Naive thymus-derived CD4-positive, alpha-beta T cell (primary cell): Measurements from ENCODE around the gene APOB. TPM values are rescaled to one million over a fixed set of nuclear protein-coding genes. Genes with fewer than 3 reads are reported as not detected.

Experiments
- ATAC-seq: fragments of 150-1000 bp; cut with Tn5 transposase; 2 replicates; pipeline ENCODE4 v1.10.0; 2021; ENCODE audit warnings: mild to moderate bottlenecking, moderate library complexity
- CTCF ChIA-PET: fragments of 350-600 bp; sonication (Branson Sonifier 250); formaldehyde crosslinking; loops from one replicate; lab custom pipeline; 2021; ENCODE audit warnings: antibody characterized with exemption; lab: Charles Lee
- POLR2A ChIA-PET: fragments of 350-600 bp; sonication (Branson Sonifier 250); formaldehyde crosslinking; loops from one replicate; lab custom pipeline; 2021; ENCODE audit warnings: antibody characterized with exemption, inconsistent platforms; lab: Charles Lee
- DNase-seq, 9 donors: peaks; one replicate each; pipeline versions ENCODE4 v3.0.0 to v3.0.0-alpha.2; 2020 to 2022; ENCODE audit warnings: mixed read lengths in 1 of 9
- H3K27ac ChIP-seq: one replicate; pipeline ENCODE4 v1.7.0; 2013; ENCODE audit warnings: mild to moderate bottlenecking, low read depth, low read length, moderate library complexity
- H3K27me3 ChIP-seq, 2 donors: one replicate each; pipeline ENCODE4 v1.7.0; 2013; ENCODE audit warnings: low read length in 2 of 2, mild to moderate bottlenecking in 2 of 2, moderate library complexity in 2 of 2; ENCODE audit not compliant: control insufficient read depth in 2 of 2, insufficient read depth in 2 of 2
- H3K36me3 ChIP-seq, 3 experiments: 1 replicate in 2 of 3; 2 replicates in 1 of 3; pipeline ENCODE4 v1.7.0; 2013; ENCODE audit warnings: low read length in 3 of 3, mild to moderate bottlenecking in 3 of 3, moderate library complexity in 1 of 3; ENCODE audit not compliant: insufficient read depth in 3 of 3, control insufficient read depth in 2 of 3
- H3K4me1 ChIP-seq, 2 donors: one replicate each; pipeline ENCODE4 v1.7.0; 2013; ENCODE audit warnings: low read length in 2 of 2, mild to moderate bottlenecking in 2 of 2, moderate library complexity in 1 of 2; ENCODE audit not compliant: control insufficient read depth in 2 of 2, insufficient read depth in 2 of 2
- H3K4me3 ChIP-seq: 2 replicates; pipeline ENCODE4 v1.7.0; 2013; ENCODE audit warnings: mild to moderate bottlenecking, low read length
- H3K9me3 ChIP-seq, 3 experiments: 1 replicate in 2 of 3; 2 replicates in 1 of 3; pipeline ENCODE4 v1.7.0; 2013; ENCODE audit warnings: low read length in 3 of 3; ENCODE audit not compliant: control insufficient read depth in 2 of 3
- H3K27ac Mint-ChIP-seq, 9 donors: one replicate each; pipeline ENCODE4 v1.8.0; 2020 to 2022; ENCODE audit warnings: mixed read lengths in 9 of 9, mild to moderate bottlenecking in 8 of 9, moderate library complexity in 5 of 9, inconsistent platforms in 2 of 9
- H3K27me3 Mint-ChIP-seq, 5 donors: one replicate each; pipeline ENCODE4 v1.8.0; 2021 to 2022; ENCODE audit warnings: mixed read lengths in 5 of 5, mild to moderate bottlenecking in 1 of 5
- H3K36me3 Mint-ChIP-seq, 5 donors: one replicate each; pipeline ENCODE4 v1.8.0; 2020 to 2022; ENCODE audit warnings: mixed read lengths in 5 of 5, mild to moderate bottlenecking in 3 of 5, inconsistent platforms in 1 of 5
- H3K4me1 Mint-ChIP-seq, 7 donors: one replicate each; pipeline ENCODE4 v1.8.0; 2020 to 2022; ENCODE audit warnings: mixed read lengths in 7 of 7, mild to moderate bottlenecking in 3 of 7, inconsistent platforms in 1 of 7
- H3K4me3 Mint-ChIP-seq, 10 donors: one replicate each; pipeline ENCODE4 v1.8.0; 2020 to 2022; ENCODE audit warnings: mild to moderate bottlenecking in 10 of 10, mixed read lengths in 10 of 10, moderate library complexity in 6 of 10, inconsistent platforms in 2 of 10
- H3K9me3 Mint-ChIP-seq, 11 donors: one replicate each; pipeline ENCODE4 v1.8.0; 2020 to 2022; ENCODE audit warnings: mixed read lengths in 11 of 11, mild to moderate bottlenecking in 4 of 11, inconsistent platforms in 1 of 11, moderate library complexity in 1 of 11
- intact Hi-C, 2 donors: fragments of 100-400 bp; cut with micrococcal nuclease; formaldehyde crosslinking; loops; one replicate each; pipeline ENCODE4 v1.15.1; 2023
- polyA plus RNA-seq, 2 donors: library from polyadenylated mRNA; unstranded; fragments of 300-500 nt; fragmentation: Illumina TruSeq; gene quantifications; one replicate each; pipeline ENCODE4 v1.2.3, GENCODE V29; 2021
- total RNA-seq, 6 experiments: library from RNA in 5 of 6; stranded (reverse) in 5 of 6; gene quantifications; 1 replicate in 5 of 6; 2 replicates in 1 of 6; pipeline ENCODE4 v1.2.3 and lab custom pipeline; 2021 to 2026

APOB gene
- total and polyA plus RNA-seq, 7 experiments from 2014 or later, result not detected

DNA sequence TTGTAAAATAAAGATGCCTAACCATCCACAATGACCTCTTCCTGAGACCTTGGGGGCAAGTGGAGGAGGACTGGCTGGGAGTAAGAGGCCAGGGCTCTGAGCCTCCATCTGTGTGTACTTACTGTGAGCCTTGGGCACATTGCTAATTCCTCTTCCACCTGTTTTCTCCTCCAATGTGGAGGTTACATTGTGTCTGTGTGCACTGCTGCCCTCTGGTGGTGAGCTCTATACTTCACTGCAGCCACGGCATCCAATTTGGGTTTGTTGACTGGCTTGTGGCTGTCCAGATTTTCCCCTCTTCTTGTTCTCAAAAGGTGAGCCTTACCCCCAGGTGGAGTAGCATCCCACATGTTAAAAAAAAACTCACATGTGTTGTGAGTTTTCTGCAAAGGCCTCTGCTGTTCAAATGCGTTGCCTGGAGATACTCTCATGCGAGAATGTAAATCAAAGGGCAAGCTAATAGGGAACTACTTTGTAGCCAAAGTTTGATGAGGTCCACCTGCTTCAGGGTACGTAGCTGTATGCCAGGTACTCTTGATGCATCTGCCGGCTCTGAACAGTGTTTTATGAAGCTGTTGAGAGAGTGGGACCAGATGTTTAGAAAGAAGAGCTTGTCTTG is 80.8 kb downstream of the APOB start:
- Histone ChIP-seq H3K4me1 (no peaks in the 10 kb centered on the region), H3K9me3 (no peaks in the 10 kb centered on the region), H3K36me3 (no peaks in the 10 kb centered on the region), H3K27ac (no peak overlapping the region), H3K4me3 (no peak overlapping the region), H3K27me3 (no peaks in the 10 kb centered on the region)
- Mint-ChIP-seq H3K27me3 (peaks cover 3 to 35% (median 13%) of the 10 kb centered on the region in 5 donors), H3K4me1 (no peaks in the 10 kb centered on the region), H3K36me3 (no peaks in the 10 kb centered on the region), H3K27ac (no peak overlapping the region), H3K4me3 (no peak overlapping the region), H3K9me3 (peaks cover 0 to 2% (median 0%) of the 10 kb centered on the region in 11 donors)
- DNase-seq, result peak; percentile 10 to 63 (median 45)
- ATAC-seq, result peak; percentile 79
- intact Hi-C loops, result loop anchor here (1.0 to 5.0 kb wide), 5 partner anchors 182 to 520 kb away; no protein-coding TSS in a partner anchor
- ChIA-PET POLR2A (interaction anchor here (0.7 kb wide), 1 partner anchor 98 kb away, joined by 4 read pairs; no protein-coding TSS in a partner anchor), CTCF (interaction anchor here (0.6 to 3.5 kb wide), 6 partner anchors 14 to 412 kb away, joined by 3 to 48 read pairs (median 4); no protein-coding TSS in a partner anchor)

DNA sequence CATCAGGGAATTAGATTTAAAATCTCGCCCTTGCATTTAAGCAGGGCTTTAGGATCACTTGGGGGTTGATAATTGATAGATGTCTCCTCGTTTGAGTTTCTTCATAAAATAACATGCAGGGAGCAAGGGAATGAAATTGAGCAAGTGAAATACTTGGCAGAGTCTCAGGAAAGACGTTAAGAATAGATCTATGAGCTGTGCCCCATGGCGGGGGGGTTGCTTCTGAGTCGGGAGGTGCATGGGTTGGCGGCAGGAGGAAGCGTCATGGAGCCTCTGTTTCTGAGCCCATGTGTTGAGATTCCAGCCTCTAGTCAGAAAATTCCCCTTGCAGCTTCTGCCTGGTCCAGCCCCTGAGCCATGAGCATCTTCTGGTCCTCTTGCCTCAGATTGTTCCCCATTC is 82.0 kb downstream of the APOB start:
- ChIA-PET CTCF (interaction anchor here (0.7 to 3.5 kb wide), 2 partner anchors 301 to 357 kb away, joined by 3 to 48 read pairs; no protein-coding TSS in a partner anchor), POLR2A (no interaction called here)
- Mint-ChIP-seq H3K4me3 (no peak overlapping the region), H3K27ac (no peak overlapping the region), H3K36me3 (no peaks in the 10 kb centered on the region), H3K27me3 (peaks cover 3 to 35% (median 15%) of the 10 kb centered on the region in 5 donors), H3K9me3 (peaks cover 0 to 2% (median 0%) of the 10 kb centered on the region in 11 donors), H3K4me1 (no peaks in the 10 kb centered on the region)
- Histone ChIP-seq H3K27ac (no peak overlapping the region), H3K4me1 (no peaks in the 10 kb centered on the region), H3K36me3 (no peaks in the 10 kb centered on the region), H3K27me3 (no peaks in the 10 kb centered on the region), H3K4me3 (no peak overlapping the region), H3K9me3 (no peaks in the 10 kb centered on the region)
- no peak for DNase-seq
- intact Hi-C loops, result loop anchor here in 1 of 2 donors (5.0 kb wide), 1 partner anchor 280 kb away; no protein-coding TSS in a partner anchor
- no peak for ATAC-seq

DNA sequence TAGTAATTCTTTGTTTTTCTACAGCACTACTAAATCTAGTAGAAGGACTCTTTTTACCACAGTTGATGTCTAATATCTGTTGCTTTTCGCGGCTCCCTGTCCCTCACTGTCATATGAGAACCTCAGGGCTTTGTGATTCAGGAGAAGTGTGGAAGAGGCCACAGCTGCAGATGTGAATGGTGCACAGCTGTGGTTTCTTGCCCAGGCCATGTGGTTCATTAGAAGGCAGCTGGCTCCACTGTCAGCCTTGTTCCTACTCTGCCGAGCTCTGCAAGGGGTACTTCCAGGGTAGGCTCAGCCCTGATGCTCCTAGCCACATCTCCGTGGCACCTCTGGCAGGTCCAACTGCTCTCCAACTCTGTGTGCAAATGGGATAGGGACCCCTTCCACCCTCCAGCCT is 83.9 kb downstream of the APOB start:
- Histone ChIP-seq H3K36me3 (no peaks in the 10 kb centered on the region), H3K4me3 (no peak overlapping the region), H3K9me3 (no peaks in the 10 kb centered on the region), H3K4me1 (no peaks in the 10 kb centered on the region), H3K27ac (no peak overlapping the region), H3K27me3 (no peaks in the 10 kb centered on the region)
- no peaks in the 10 kb centered on the region for H3K36me3 Mint-ChIP-seq
- intact Hi-C loops, result loop anchor here in 1 of 2 donors (5.0 kb wide), 1 partner anchor 278 kb away; no protein-coding TSS in a partner anchor
- DNase-seq (no peak), ATAC-seq (no peak)
- peaks cover 3 to 35% (median 10%) of the 10 kb centered on the region in 5 donors for H3K27me3 Mint-ChIP-seq
- H3K9me3 Mint-ChIP-seq, result peaks cover 0 to 2% (median 0%) of the 10 kb centered on the region in 11 donors
- no peaks in the 10 kb centered on the region for H3K4me1 Mint-ChIP-seq
- CTCF ChIA-PET, result interaction anchor here (0.6 to 0.9 kb wide), 2 partner anchors 11 to 309 kb away, joined by 3 read pairs; partner anchors contain the start of gene HS1BP3
- POLR2A ChIA-PET, result no interaction called here
- no peak overlapping the region for H3K27ac Mint-ChIP-seq
- H3K4me3 Mint-ChIP-seq, result no peak overlapping the region

DNA sequence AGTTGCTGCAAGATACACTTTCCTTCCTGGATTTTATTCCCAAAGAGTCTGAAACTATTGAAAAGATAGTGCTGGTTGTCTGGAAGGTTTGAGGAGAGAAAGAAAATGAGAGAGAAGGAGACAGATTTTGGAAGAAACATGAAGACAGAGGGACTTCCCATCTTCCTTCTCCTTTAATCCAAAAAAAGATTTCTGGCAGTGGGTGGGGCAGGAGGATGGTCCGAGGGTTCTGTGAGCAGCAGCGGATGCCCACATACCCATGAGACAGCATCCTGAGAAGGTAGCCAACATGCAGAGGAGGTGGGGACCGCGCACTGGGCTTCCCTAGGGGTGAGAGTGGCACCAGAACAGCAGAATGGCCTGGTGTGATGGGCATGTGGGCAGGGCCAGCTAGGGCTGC is 84.6 kb downstream of the APOB start:
- H3K27ac ChIP-seq, result no peak overlapping the region
- no peak for ATAC-seq
- CTCF ChIA-PET, result interaction anchor here (0.6 to 1.0 kb wide), 3 partner anchors 12 to 360 kb away, joined by 3 to 4 read pairs (median 3); partner anchors contain the start of gene HS1BP3
- Mint-ChIP-seq H3K27ac (no peak overlapping the region), H3K27me3 (peaks cover 3 to 33% (median 10%) of the 10 kb centered on the region in 5 donors), H3K4me3 (no peak overlapping the region), H3K4me1 (no peaks in the 10 kb centered on the region), H3K9me3 (peaks cover 0 to 2% (median 0%) of the 10 kb centered on the region in 11 donors), H3K36me3 (no peaks in the 10 kb centered on the region)
- DNase-seq, result no peak
- H3K36me3 ChIP-seq, result no peaks in the 10 kb centered on the region
- H3K27me3 ChIP-seq, result no peaks in the 10 kb centered on the region
- no peak overlapping the region for H3K4me3 ChIP-seq
- POLR2A ChIA-PET, result no interaction called here
- intact Hi-C loops, result no loop called here
- H3K4me1 ChIP-seq, result no peaks in the 10 kb centered on the region
- H3K9me3 ChIP-seq, result no peaks in the 10 kb centered on the region

DNA sequence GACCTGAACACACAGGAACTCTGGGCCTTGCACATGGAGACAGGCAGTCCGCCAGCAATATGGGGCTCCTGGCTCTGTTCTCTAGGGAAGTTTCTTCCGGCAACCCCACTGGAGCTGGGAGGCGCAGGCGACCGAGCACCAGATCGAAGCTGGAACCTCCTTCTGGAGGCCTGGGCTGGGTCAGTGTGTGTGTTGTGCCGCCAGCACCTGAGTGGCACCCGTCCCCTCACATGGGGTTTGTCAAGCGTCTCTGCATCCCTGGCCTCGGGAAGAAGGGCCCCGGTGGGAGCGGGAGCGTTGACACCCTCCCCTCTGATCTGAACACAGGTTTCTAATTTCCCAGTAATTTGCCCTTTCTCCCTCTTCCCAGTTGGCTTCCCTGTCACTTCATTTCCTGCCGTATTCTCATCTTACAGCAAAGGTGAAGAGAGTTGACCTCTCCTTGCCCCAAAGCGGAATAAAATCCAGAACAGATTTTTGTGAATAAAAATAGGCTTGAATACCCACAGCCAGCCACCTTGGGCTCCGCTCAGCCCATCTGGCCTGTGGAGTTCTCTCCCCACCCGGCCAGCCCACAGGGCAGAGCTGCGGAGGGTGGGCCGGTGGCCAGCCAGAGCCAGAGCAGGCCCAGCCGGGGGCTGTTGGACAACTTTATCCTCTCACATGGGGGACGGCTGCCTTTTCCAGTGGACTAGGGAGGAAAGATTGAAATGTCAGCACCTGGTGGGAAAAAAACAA is 85.9 kb downstream of the APOB start:
- no peaks in the 10 kb centered on the region for H3K4me1 ChIP-seq
- peaks cover 0 to 2% (median 0%) of the 10 kb centered on the region in 11 donors for H3K9me3 Mint-ChIP-seq
- DNase-seq, result no peak
- no peak overlapping the region for H3K4me3 Mint-ChIP-seq
- H3K36me3 ChIP-seq, result no peaks in the 10 kb centered on the region
- H3K36me3 Mint-ChIP-seq, result no peaks in the 10 kb centered on the region
- H3K9me3 ChIP-seq, result no peaks in the 10 kb centered on the region
- CTCF ChIA-PET, result interaction anchor here (1.0 kb wide), 1 partner anchor 359 kb away, joined by 4 read pairs; no protein-coding TSS in a partner anchor
- H3K4me3 ChIP-seq, result no peak overlapping the region
- H3K27me3 ChIP-seq, result no peaks in the 10 kb centered on the region
- no peaks in the 10 kb centered on the region for H3K4me1 Mint-ChIP-seq
- no peak overlapping the region for H3K27ac Mint-ChIP-seq
- POLR2A ChIA-PET, result no interaction called here
- peaks cover 0 to 27% (median 6%) of the 10 kb centered on the region in 5 donors for H3K27me3 Mint-ChIP-seq
- intact Hi-C loops, result no loop called here
- ATAC-seq, result no peak
- no peak overlapping the region for H3K27ac ChIP-seq

DNA sequence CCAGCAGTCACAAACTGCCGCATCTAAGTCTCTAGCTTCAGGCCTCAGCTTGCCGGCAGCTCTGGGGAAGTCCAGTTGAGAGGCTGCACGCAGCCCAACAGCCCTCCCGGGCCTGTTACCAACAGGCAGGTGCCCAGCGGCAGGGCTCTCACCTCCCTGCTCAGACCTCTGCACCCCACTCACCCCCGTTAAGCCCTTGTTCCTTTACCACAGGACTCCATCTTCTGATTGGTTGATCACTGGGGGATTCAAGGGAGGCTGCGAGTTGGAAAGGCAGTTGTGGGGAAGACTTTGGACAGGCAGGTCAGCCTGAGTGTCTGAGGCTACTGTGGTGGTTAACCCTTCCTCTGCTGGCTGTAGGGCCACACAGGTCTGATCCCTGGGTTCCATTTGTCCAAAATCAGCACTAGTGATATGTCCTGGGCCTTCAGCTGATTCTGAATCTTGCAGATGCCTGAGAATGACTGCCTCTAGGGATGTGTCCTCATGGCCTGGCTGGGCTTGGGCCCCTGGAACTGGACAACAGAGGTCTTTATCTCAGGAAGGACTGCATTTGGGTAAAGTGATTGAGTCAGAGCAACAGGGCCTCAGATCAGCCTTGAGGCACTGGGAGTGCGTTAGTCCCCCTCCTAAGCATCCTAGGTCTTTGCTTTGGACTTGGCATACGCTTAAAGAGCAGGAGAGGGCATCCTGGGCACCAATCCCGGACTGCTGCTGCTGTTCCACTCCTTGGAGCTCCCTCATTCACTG is 88.4 kb downstream of the APOB start:
- H3K4me3 ChIP-seq, result no peak overlapping the region
- Mint-ChIP-seq H3K4me1 (no peaks in the 10 kb centered on the region), H3K9me3 (no peaks in the 10 kb centered on the region), H3K27ac (no peak overlapping the region), H3K36me3 (no peaks in the 10 kb centered on the region), H3K4me3 (no peak overlapping the region), H3K27me3 (peaks cover 0 to 9% (median 4%) of the 10 kb centered on the region in 5 donors)
- H3K36me3 ChIP-seq, result no peaks in the 10 kb centered on the region
- H3K4me1 ChIP-seq, result no peaks in the 10 kb centered on the region
- ChIA-PET POLR2A (no interaction called here), CTCF (interaction anchor here (0.6 kb wide), 1 partner anchor 511 kb away, joined by 3 read pairs; no protein-coding TSS in a partner anchor)
- H3K27ac ChIP-seq, result no peak overlapping the region
- intact Hi-C loops, result no loop called here
- no peaks in the 10 kb centered on the region for H3K27me3 ChIP-seq
- DNase-seq (no peak), ATAC-seq (no peak)
- no peaks in the 10 kb centered on the region for H3K9me3 ChIP-seq
